NCI-H1105 (cell line): ENCODE data around the gene PRKAB2.
"Not testable (repeated sequence)": the region's sequence is repeated elsewhere in the genome, so short reads cannot be mapped to it uniquely, and the experiment has no call there.

Source experiments
- DNase-seq: peaks from one replicate; lab custom pipeline; 2025; lab: John Stamatoyannopoulos, UW

PRKAB2 gene

GRCh38 chr1:147171399-147172167 lies 687 bp downstream of the PRKAB2 start:
- no peak for DNase-seq

GRCh38 chr1:147169840-147170674 lies 2.2 kb downstream of the PRKAB2 start:
- DNase-seq = no peak

- no peak for DNase-seq
Observed at GRCh38 chr1:147169171-147169570, 3.1 kb downstream of the PRKAB2 start.

DNA sequence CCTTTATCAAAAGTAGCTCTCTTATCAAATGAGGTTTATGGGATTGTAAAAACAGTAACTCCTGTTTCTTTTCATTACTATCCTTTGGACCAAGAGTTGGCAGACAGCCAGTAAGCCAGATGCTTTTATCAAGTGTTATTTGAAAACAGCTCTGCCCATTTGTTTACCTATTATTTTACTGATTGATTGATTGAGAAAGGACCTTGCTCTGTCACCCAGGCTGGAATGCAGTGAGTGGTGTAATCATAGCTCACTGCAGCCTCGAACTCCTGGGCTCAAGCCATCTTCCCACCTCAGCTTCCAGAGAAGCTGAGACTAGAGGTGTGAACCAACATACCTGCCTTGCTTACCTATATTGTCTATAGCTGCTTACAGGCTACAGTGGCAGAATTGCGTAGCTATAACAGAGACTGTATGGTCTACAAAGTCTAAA lies 3.6 kb downstream of the PRKAB2 start:
- DNase-seq = peak; percentile 18

DNA sequence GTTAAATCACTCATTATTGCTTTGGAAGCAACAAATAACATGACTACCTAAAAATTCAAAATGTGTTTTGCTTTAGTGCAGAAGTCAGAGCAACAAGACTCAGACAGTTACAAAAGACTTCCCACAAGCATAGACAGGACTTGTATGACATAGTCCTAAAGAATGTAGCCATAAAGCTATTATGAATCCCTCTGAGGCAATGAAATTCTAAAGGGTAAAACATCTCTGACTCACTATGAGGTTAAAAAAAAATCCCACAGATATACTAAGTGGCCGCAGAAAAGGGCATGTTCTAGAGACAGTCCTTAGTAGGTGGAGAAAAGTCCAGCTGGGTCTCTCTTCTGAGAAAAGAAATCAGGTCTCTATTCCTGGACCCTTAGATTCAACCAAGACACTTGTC lies 4.9 kb downstream of the PRKAB2 start:
- no peak for DNase-seq

GRCh38 chr1:147163019-147163418 lies 9.3 kb downstream of the PRKAB2 start:
- no peak for DNase-seq

GRCh38 chr1:147162093-147162492 lies 10.2 kb downstream of the PRKAB2 start:
- no peak for DNase-seq

- DNase-seq = not testable (repeated sequence)
Observed at GRCh38 chr1:147157116-147157515, 15.2 kb downstream of the PRKAB2 start.

DNA sequence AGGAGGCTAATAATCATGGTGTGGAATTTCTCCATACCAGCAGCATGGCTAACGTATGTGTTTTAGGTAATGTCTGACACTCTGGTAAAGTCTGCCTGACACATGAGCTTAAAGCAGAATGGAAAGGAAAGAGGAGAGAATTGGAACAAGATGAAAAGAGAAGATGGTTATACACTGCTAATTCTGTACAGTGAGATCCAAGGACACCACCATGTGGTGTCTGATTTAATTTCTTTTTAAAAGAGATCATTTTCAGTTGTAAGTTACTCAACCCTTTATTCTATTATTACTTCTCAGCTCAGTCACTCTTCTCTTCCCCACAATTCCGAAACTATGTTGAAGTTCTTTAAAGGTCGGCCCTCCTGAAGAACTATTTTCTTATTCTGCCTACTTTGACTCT lies 15.6 kb downstream of the PRKAB2 start:
- no peak for DNase-seq

DNA sequence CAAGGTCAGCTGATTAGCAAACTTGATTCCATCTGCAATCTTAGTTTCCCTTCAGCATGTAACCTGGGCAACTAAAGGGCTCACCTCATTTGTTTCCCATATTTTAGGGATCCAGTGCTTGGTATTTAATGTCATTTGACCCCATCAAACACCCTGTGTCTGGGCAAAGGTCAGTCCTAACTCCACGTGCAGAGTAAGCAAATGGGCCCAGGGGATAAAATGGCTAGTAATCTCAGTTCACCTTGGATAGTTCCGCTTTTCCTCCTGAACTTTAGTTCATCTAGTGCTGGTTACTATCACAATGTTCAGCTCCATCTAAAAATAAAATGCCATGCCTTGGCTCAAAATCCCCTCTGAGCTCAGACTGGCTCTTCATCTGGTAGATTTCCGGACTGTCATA lies 19.5 kb downstream of the PRKAB2 start:
- no peak for DNase-seq

DNA sequence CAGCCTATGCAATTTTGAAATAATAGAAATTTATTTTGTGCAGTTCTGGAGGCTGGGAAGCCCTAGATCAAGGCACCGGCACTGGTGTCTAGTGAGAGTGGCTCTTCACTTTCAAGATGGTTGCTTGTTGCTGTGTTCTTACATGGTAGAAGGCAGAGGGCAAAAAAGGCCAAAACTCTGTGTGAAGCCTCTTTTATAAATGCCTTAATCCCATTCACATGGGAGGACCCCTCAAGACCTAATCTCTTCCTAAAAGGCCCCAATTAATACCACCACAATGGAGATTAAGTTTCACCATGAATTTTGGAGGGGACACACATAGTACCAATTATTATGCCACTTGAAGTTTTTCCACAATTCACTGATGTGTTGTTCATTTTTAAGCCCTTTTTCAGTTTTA lies 21.0 kb downstream of the PRKAB2 start:
- no peak for DNase-seq

DNA sequence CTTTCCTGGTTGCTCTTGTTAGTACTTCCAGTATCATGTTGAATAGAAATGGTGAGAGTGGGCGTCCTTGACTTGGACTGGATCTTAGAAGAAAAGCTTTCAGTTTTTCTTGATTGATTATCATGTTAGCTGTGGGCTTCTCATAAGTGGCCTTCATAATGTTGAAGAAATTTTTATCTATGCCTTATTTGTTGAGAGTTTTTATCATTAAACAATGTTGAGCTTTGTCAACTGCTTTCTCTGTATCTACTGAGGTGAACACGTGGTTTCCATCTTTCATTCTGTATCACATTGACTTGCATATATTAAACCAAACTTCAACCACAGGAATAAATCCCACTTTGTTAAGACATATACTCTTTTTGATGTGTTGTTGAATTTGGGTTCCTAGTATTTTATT lies 29.4 kb downstream of the PRKAB2 start:
- no peak for DNase-seq

- DNase-seq = not testable (repeated sequence)
Observed at GRCh38 chr1:147130721-147131120, 41.5 kb downstream of the PRKAB2 start.

DNA sequence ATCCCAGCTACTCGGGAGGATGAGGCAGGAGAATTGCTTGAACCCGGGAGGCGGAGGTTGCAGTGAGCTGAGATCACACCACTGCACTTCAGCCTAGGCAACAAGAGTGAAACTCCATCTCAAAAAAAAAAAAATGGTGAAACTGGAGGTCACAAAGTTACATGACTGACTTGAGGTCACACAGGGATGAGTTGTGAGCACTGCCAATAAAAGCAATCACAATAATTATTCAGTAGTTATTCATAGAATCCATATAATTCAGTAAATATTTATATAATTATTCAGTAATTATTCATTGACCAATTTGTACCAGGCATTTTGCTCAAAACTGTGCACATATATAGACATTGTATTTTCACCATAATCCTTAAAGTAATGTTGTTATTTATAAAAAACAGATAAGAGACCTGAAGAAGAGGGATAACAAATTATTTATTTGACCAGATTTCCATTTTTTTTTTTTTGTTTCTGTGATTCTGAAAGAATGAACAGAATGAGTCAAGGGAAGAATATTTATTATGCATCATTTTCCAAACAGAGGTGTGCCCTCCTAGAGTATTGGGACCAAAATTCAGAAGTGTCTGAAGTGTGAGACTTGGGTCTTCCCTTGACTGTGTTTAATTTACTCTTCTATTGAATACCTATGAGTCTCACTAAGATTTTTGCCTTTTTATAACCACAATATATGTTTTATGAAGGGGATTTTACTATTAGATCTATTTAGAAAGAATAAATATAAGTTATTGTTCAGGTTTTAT lies 43.0 kb downstream of the PRKAB2 start:
- DNase-seq = no peak

- no peak for DNase-seq
Observed at GRCh38 chr1:147124266-147124665, 48.0 kb downstream of the PRKAB2 start.

- DNase-seq = no peak
Observed at GRCh38 chr1:147117109-147117508, 55.2 kb downstream of the PRKAB2 start.

- DNase-seq = no peak
Observed at GRCh38 chr1:147115496-147115895, 56.8 kb downstream of the PRKAB2 start.

DNA sequence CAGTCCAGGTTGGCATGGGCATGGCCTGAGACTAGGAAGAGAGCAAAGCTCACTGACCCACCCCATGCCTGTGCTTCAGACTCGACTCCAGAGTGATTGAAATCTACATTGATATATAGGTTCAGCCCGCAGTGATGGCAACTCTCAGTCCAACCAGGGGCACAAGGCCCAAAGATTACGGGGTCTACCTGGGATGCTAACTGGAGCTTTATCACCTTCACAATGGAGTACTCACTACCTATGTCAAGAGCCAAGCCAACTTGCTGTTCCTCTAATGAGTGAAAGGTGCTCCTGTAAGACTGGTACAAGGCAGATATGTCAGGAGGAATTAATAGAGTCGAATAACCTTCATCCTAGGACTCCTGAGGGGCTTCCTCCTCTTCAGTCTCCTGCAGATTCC lies 57.2 kb downstream of the PRKAB2 start:
- not testable (repeated sequence) for DNase-seq

GRCh38 chr1:147114353-147114752 lies 57.9 kb downstream of the PRKAB2 start:
- not testable (repeated sequence) for DNase-seq

DNA sequence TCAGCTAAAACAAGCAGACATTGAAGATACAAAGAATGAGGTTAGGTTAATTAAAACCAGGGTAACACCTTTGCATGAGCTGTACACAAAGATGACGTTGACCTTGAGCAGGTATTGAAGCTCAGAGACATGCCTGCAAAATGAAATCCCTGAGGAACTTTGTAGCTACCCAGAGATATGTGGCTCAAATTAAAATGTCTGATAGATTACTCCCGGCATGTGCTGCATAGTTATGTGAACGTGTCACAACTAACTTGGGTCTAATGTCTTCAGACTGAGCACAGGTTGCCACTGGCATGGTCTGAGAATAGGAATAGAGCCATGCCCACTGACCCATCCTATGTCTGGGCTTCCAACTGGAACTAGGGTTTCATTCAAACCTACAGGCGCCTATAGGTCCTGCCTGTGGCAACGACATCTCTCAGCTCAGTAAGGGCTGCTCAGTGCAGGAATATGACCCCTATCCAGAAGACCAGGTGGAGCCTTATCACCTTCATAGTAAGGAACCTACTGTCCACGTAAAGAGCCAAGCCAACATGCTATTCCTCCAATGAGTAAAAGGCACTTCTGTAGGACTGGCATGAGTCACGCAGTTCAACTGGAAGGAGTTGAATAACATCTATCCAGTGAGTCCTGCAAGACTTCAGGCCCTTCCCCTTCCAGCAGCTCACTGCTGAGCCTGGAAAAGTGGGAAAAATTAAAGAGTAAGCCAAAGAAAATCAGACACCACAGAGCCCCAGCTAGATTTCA lies 60.7 kb downstream of the PRKAB2 start:
- no peak for DNase-seq

GRCh38 chr1:147110872-147111271 lies 61.4 kb downstream of the PRKAB2 start:
- no peak for DNase-seq

DNA sequence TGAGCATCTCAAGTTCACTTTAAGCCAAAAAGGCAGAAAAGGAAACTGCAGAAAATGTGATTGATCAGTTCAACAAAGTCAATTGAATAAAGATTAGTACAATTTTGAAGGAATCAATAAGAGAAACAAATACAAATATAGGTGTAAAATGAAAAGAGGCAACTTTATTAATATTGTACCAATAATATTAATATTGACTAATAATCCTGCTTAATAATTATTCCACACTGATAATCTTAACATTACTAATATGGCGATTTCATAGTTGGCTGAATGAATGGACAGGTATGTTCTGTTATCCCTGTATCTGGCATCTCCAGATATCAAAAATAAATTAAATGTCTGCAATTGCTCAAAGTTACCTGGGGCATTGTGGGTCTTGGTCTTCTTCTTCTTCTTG lies 61.8 kb downstream of the PRKAB2 start:
- DNase-seq = no peak
